Kidney (tissue), 14 donors: ENCODE measurements around the gene GCK. TPM values are rescaled to one million over a fixed set of nuclear protein-coding genes. Genes with fewer than 3 reads are reported as not detected.

Source experiments
- DNase-seq, 5 donors: peaks; one replicate each; pipeline ENCODE4 v3.0.0-alpha.2; 2013 to 2020
- FAIRE-seq: peaks from 2 replicates; lab custom pipeline; 2012; peaks lifted over from hg19 to GRCh38; lab: Jason Lieb, UNC
- H3K27ac ChIP-seq, 2 donors: one replicate each; pipeline ENCODE4 v1.7.0; 2013; ENCODE audit warnings: low read depth in 2 of 2, low read length in 2 of 2, inconsistent platforms in 1 of 2
- H3K27me3 ChIP-seq: one replicate; pipeline ENCODE4 v1.7.1; 2013; ENCODE audit warnings: low read length, inconsistent platforms; ENCODE audit not compliant: control insufficient read depth, insufficient read depth
- H3K36me3 ChIP-seq, 3 donors: one replicate each; pipeline versions ENCODE4 v1.7.0 to v1.7.1; 2013; ENCODE audit warnings: low read length in 3 of 3, control low read depth in 1 of 3, inconsistent platforms in 1 of 3; ENCODE audit not compliant: insufficient read depth in 3 of 3, control insufficient read depth in 2 of 3
- H3K4me1 ChIP-seq, 3 donors: one replicate each; pipeline versions ENCODE4 v1.7.0 to v1.7.1; 2013; ENCODE audit warnings: low read length in 3 of 3, inconsistent platforms in 1 of 3, low read depth in 1 of 3; ENCODE audit not compliant: control insufficient read depth in 2 of 3, insufficient read depth in 2 of 3
- H3K4me3 ChIP-seq, 3 donors: one replicate each; pipeline versions ENCODE4 v1.7.0 to v1.8.1; 2013; ENCODE audit warnings: low read length in 3 of 3, control low read depth in 1 of 3, inconsistent platforms in 1 of 3
- H3K9ac ChIP-seq, 3 donors: one replicate each; pipeline versions ENCODE4 v1.7.0 to v1.7.1; 2013; ENCODE audit warnings: low read length in 3 of 3, control low read depth in 1 of 3, inconsistent platforms in 1 of 3
- H3K9me3 ChIP-seq, 3 donors: one replicate each; pipeline versions ENCODE4 v1.7.0 to v1.7.1; 2013; ENCODE audit warnings: low read length in 3 of 3, control low read depth in 1 of 3, inconsistent platforms in 1 of 3; ENCODE audit not compliant: control insufficient read depth in 2 of 3, insufficient read depth in 1 of 3
- CTCF ChIP-seq: IDR thresholded peaks from 3 replicates; pipeline ENCODE4 v1.5.1; 2012; ENCODE audit warnings: mild to moderate bottlenecking, moderate library complexity, borderline replicate concordance; ENCODE audit not compliant: insufficient read depth; ENCODE audit errors: extremely low read depth
- intact Hi-C: fragments of 100-400 bp; cut with DNase I; formaldehyde crosslinking; loops from one replicate; pipeline ENCODE4 v1.11.1; 2022
- polyA plus RNA-seq: library from polyadenylated mRNA; stranded (reverse); fragments of 350-450 nt; fragmentation: Illumina TruSeq; extraction: RNeasy Lipid Tissue Mini Kit (QIAGEN cat#74804); gene quantifications from one replicate; pipeline ENCODE4 v1.2.3, GENCODE V29; 2014; ENCODE audit warnings: low read depth, low replicate concordance; ENCODE audit not compliant: insufficient read depth
- total RNA-seq: library from RNA; stranded (reverse); fragmentation: NEBNext Ultra II Directional; extraction: Animal tissue kit (Norgen Biotek cat#: 25700); gene quantifications from one replicate; pipeline ENCODE4 v1.2.1, GENCODE V29; 2021
- donor health status: control.
- donor health status: control.
- donor health status: control.
- donor health status: control.
- donor health status: control.
- donor health status: DM: yes; HTN: yes; CAD: no.
- donor health status: Normal renal cell carcinoma (clear cell type).

GCK gene
- total and polyA plus RNA-seq, 2 donors from 2014 or later: 0.25 to 1.0 TPM

GRCh38 chr7:44232901-44233715 lies 43.9 kb upstream of the GCK start:
- intact Hi-C loops: no loop called here
- DNase-seq: no peak
- no peak for FAIRE-seq

GRCh38 chr7:44232396-44232795 lies 43.2 kb upstream of the GCK start:
- TF ChIP-seq CTCF: no peak
- Histone ChIP-seq H3K9ac (no peak overlapping the region), H3K27me3 (no peaks in the 10 kb centered on the region), H3K9me3 (no peaks in the 10 kb centered on the region), H3K27ac (no peak overlapping the region), H3K4me1 (no peaks in the 10 kb centered on the region), H3K4me3 (no peak overlapping the region), H3K36me3 (no peaks in the 10 kb centered on the region)
- FAIRE-seq: no peak
- intact Hi-C loops: no loop called here
- no peak for DNase-seq

More at GRCh38 chr7:44232901-44233715, 43.9 kb upstream of the GCK start:
- Histone ChIP-seq H3K27ac (no peak overlapping the region), H3K4me1 (no peaks in the 10 kb centered on the region), H3K4me3 (no peak overlapping the region), H3K27me3 (no peaks in the 10 kb centered on the region), H3K9ac (no peak overlapping the region), H3K9me3 (no peaks in the 10 kb centered on the region), H3K36me3 (no peaks in the 10 kb centered on the region)
- no peak for TF ChIP-seq CTCF

GRCh38 chr7:44231088-44231487 lies 41.8 kb upstream of the GCK start:
- Histone ChIP-seq H3K9me3 (no peaks in the 10 kb centered on the region), H3K9ac (no peak overlapping the region), H3K36me3 (no peaks in the 10 kb centered on the region), H3K27me3 (no peaks in the 10 kb centered on the region), H3K27ac (no peak overlapping the region), H3K4me1 (no peaks in the 10 kb centered on the region), H3K4me3 (no peak overlapping the region)
- FAIRE-seq: no peak
- no peak for DNase-seq
- TF ChIP-seq CTCF: no peak
- intact Hi-C loops: no loop called here
